Peyer's patch (tissue), 4 donors: ENCODE measurements around the gene AOPEP. TPM values are rescaled to one million over a fixed set of nuclear protein-coding genes. Genes with fewer than 3 reads are reported as not detected.

ENCODE experiments used
- DNase-seq, 3 donors: peaks; one replicate each; pipeline ENCODE4 v3.0.0-alpha.2; 2017 to 2019
- H3K27ac ChIP-seq, 4 donors: fragments of 200-600 bp; sonication (generic); one replicate each; pipeline ENCODE4 v1.5.1; 2016 to 2019
- H3K27me3 ChIP-seq, 2 donors: fragments of 200-600 bp; sonication (generic); one replicate each; pipeline ENCODE4 v1.5.1; 2019
- H3K36me3 ChIP-seq, 3 donors: fragments of 200-600 bp; sonication (generic); one replicate each; pipeline ENCODE4 v1.5.1; 2016 to 2019
- H3K4me1 ChIP-seq, 4 donors: fragments of 200-600 bp; sonication (generic); one replicate each; pipeline ENCODE4 v1.5.1; 2016 to 2019
- H3K4me3 ChIP-seq, 4 donors: fragments of 200-600 bp; sonication (generic); 1 replicate in 3 of 4; 2 replicates in 1 of 4; pipeline ENCODE4 v1.5.1; 2016 to 2019; ENCODE audit warnings: mild to moderate bottlenecking in 1 of 4
- H3K9me3 ChIP-seq, 4 donors: fragments of 200-600 bp; sonication (generic); one replicate each; pipeline ENCODE4 v1.5.1; 2016 to 2019; ENCODE audit warnings: mild to moderate bottlenecking in 1 of 4
- POLR2A ChIP-seq, 2 donors: fragments of 450-650 bp; IDR thresholded peaks; one replicate each; pipeline ENCODE4 v1.5.1; 2017; ENCODE audit warnings: antibody characterized with exemption in 2 of 2, mild to moderate bottlenecking in 2 of 2, moderate library complexity in 2 of 2
- total RNA-seq, 4 donors: library from RNA; depleted of rRNA; stranded (reverse); fragments of >200 nt; gene quantifications; one replicate each; pipeline ENCODE4 v1.1.0, GENCODE V29; 2016
- TF ChIP-seq, protein P1 (sequence below), 6 experiments: fragments of 450-650 bp in 4 of 6; fragments of 200-600 bp in 2 of 6; sonication (generic) in 1 of 6; IDR thresholded peaks; one replicate each; pipeline ENCODE4 v1.5.1; 2017 to 2019; ENCODE audit warnings: antibody characterized with exemption in 6 of 6, mild to moderate bottlenecking in 3 of 6, moderate library complexity in 1 of 6

AOPEP gene
- total RNA-seq, 4 donors from 2014 or later: 83.5 to 272 (median 117) TPM

DNA sequence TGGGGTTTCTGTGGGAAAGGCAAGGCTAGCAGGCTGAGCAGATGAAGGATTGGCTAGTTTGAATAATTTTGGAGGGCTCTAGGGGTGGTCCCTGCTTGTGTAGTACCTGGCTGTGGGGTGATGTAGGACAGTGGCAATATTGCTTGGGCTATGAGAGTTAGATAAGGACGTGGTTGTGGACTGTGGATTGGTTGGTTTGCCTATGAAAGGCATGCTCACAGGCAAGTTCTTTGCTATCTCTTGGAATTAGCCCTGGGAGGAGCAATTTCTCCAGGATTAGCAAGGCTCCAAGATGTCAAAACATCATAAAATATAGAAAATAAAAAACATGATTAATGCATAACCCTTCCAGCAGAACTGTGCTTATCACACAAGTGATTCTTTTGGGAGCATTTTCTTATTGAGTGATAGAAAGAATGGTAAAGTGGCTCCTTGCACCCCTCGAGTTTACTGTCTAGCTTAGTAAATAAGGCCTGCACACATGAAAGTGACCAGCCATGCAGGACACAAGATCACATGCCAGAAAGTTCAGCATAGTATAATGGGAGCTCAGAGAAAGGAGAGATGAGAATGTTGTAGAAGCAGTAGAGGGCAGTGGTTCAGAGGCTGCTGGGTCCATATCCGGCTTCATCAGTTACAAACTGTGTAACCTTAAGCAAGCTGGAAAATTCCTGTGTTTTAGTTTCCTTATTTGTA lies 13.8 kb downstream of the AOPEP start:
- Histone ChIP-seq H3K4me3 (no peak overlapping the region), H3K9me3 (no peaks in the 10 kb centered on the region), H3K27ac (peak overlapping the region in 1 of 4 donors; percentile 5), H3K36me3 (no peaks in the 10 kb centered on the region), H3K27me3 (no peaks in the 10 kb centered on the region), H3K4me1 (peaks cover 0 to 4% (median 0%) of the 10 kb centered on the region in 4 donors)
- DNase-seq: no peak
- TF ChIP-seq, protein P1, sequence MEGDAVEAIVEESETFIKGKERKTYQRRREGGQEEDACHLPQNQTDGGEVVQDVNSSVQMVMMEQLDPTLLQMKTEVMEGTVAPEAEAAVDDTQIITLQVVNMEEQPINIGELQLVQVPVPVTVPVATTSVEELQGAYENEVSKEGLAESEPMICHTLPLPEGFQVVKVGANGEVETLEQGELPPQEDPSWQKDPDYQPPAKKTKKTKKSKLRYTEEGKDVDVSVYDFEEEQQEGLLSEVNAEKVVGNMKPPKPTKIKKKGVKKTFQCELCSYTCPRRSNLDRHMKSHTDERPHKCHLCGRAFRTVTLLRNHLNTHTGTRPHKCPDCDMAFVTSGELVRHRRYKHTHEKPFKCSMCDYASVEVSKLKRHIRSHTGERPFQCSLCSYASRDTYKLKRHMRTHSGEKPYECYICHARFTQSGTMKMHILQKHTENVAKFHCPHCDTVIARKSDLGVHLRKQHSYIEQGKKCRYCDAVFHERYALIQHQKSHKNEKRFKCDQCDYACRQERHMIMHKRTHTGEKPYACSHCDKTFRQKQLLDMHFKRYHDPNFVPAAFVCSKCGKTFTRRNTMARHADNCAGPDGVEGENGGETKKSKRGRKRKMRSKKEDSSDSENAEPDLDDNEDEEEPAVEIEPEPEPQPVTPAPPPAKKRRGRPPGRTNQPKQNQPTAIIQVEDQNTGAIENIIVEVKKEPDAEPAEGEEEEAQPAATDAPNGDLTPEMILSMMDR (IDR thresholded peaks at IDR 0.05): no peak
- no peak for TF ChIP-seq POLR2A (IDR thresholded peaks at IDR 0.05)

DNA sequence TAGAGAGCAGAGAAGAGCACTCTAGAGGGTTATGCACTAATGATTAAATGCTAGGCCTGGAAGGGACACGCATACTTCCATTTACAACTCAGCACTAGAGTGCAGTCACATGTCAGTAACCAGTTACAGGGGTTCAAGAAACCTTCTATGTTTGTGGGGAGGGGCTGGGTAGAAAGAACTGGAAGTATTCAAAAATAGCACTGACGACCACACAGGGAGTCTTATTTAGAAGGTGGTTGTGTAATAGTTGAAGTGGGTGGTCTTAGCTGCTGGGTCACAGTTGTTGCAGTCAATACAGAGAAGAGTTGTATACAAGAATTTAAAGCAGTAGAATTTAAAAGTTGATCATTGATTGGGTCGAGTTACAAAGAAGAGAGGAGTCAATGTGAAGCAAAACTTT lies 15.4 kb downstream of the AOPEP start:
- Histone ChIP-seq H3K4me3 (no peak overlapping the region), H3K36me3 (no peaks in the 10 kb centered on the region), H3K4me1 (peaks cover 0 to 4% (median 0%) of the 10 kb centered on the region in 4 donors), H3K27ac (peak overlapping the region in 1 of 4 donors; percentile 28), H3K9me3 (no peaks in the 10 kb centered on the region), H3K27me3 (no peaks in the 10 kb centered on the region)
- TF ChIP-seq, protein P1 (IDR thresholded peaks at IDR 0.05): no peak
- no peak for TF ChIP-seq POLR2A (IDR thresholded peaks at IDR 0.05)
- no peak for DNase-seq

GRCh38 chr9:94743035-94743954 lies 16.8 kb downstream of the AOPEP start:
- TF ChIP-seq POLR2A (IDR thresholded peaks at IDR 0.05): no peak
- TF ChIP-seq, protein P1 (IDR thresholded peaks at IDR 0.05): no peak
- peak overlapping the region in 2 of 4 donors; percentile 27 to 48 for H3K27ac ChIP-seq
- no peak for DNase-seq

GRCh38 chr9:94745806-94746540 lies 19.5 kb downstream of the AOPEP start:
- Histone ChIP-seq H3K27me3 (no peaks in the 10 kb centered on the region), H3K4me3 (no peak overlapping the region), H3K36me3 (peaks cover 0 to 3% (median 0%) of the 10 kb centered on the region in 3 donors), H3K4me1 (peaks cover 0 to 4% (median 0%) of the 10 kb centered on the region in 4 donors), H3K9me3 (peaks cover 0 to 7% (median 0%) of the 10 kb centered on the region in 4 donors), H3K27ac (no peak overlapping the region)
- DNase-seq: no peak
- TF ChIP-seq, protein P1 (IDR thresholded peaks at IDR 0.05): no peak
- no peak for TF ChIP-seq POLR2A (IDR thresholded peaks at IDR 0.05)

More at GRCh38 chr9:94743035-94743954, 16.8 kb downstream of the AOPEP start:
- H3K4me3 ChIP-seq: no peak overlapping the region
- no peaks in the 10 kb centered on the region for H3K36me3 ChIP-seq
- no peaks in the 10 kb centered on the region for H3K27me3 ChIP-seq
- H3K9me3 ChIP-seq: no peaks in the 10 kb centered on the region
- H3K4me1 ChIP-seq: peaks cover 0 to 4% (median 0%) of the 10 kb centered on the region in 4 donors
